KMS-11 (cell line): ENCODE data around the gene FAM151A.

Experiments used
- H2AFZ ChIP-seq: fragments of 200-600 bp; sonication (generic); 2 replicates; pipeline ENCODE4 v1.6.1; 2016; ENCODE audit warnings: antibody characterized with exemption, mixed run types, low read depth
- H3K27ac ChIP-seq: fragments of 200-600 bp; sonication (generic); 2 replicates; pipeline ENCODE4 v1.6.1; 2016; ENCODE audit warnings: mild to moderate bottlenecking, mixed run types
- H3K27me3 ChIP-seq: fragments of 200-600 bp; sonication (generic); 2 replicates; pipeline ENCODE4 v1.6.1; 2017; ENCODE audit warnings: mild to moderate bottlenecking, low read depth, mixed run types, moderate library complexity; ENCODE audit not compliant: insufficient read depth
- H3K36me3 ChIP-seq: fragments of 200-600 bp; sonication (generic); 2 replicates; pipeline ENCODE4 v1.6.1; 2017; ENCODE audit warnings: mild to moderate bottlenecking, mixed run types; ENCODE audit not compliant: insufficient read depth
- H3K4me1 ChIP-seq: fragments of 200-600 bp; sonication (generic); 2 replicates; pipeline ENCODE4 v1.6.1; 2016; ENCODE audit warnings: mild to moderate bottlenecking, low read depth, mixed run types; ENCODE audit not compliant: poor library complexity, severe bottlenecking
- H3K4me2 ChIP-seq: fragments of 200-600 bp; sonication (generic); 2 replicates; pipeline ENCODE4 v1.7.0; 2016; ENCODE audit warnings: mild to moderate bottlenecking, mixed run types
- H3K4me3 ChIP-seq: fragments of 200-600 bp; sonication (generic); IDR thresholded peaks from 2 replicates; pipeline ENCODE4 v1.6.1; 2017; ENCODE audit warnings: low read depth, low read length, mixed read lengths; ENCODE audit not compliant: insufficient read depth
- H3K79me2 ChIP-seq: fragments of 200-600 bp; sonication (generic); 2 replicates; pipeline ENCODE4 v1.6.1; 2016; ENCODE audit warnings: low read depth, mixed run types; ENCODE audit not compliant: insufficient read depth
- H3K9ac ChIP-seq: fragments of 200-600 bp; sonication (generic); 2 replicates; pipeline ENCODE4 v1.6.1; 2016; ENCODE audit warnings: mild to moderate bottlenecking, mixed run types
- H4K20me1 ChIP-seq: fragments of 200-600 bp; sonication (generic); 2 replicates; pipeline ENCODE4 v1.6.1; 2016; ENCODE audit warnings: mild to moderate bottlenecking, mixed run types; ENCODE audit not compliant: insufficient read depth
- CTCF ChIP-seq: fragments of 200-600 bp; sonication (generic); conservative IDR thresholded peaks from 2 replicates; pipeline ENCODE4 v1.6.1; 2017; ENCODE audit warnings: low read depth, mild to moderate bottlenecking, antibody characterized with exemption, low read length, moderate library complexity, mixed read lengths

FAM151A gene

DNA sequence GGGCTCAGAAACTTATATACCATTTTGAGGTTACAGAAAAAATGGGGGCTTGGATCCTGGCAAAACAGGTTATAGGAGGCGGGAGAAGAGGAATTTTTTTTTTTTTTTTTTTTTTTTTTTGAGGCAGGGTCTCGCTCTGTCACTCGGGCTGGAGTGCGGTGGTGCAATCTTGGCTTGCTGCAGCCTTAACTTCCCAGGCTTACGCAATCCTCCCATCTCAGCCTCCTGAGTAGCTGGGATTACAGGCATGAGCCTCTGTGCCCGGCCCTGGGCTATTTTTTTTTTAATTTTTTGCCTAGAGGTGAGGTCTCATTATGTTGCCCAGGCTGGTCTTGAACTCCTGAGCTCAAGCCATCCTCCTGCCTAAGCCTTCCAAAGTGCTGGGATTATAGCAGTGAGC lies 43.0 kb upstream of the FAM151A start:
- H3K4me2 ChIP-seq = no peak overlapping the region
- no peaks in the 10 kb centered on the region for H3K27me3 ChIP-seq
- H2AFZ ChIP-seq = no peak overlapping the region
- H3K4me1 ChIP-seq = no peaks in the 10 kb centered on the region
- TF ChIP-seq CTCF = no peak
- no peaks in the 10 kb centered on the region for H4K20me1 ChIP-seq
- H3K9ac ChIP-seq = no peak overlapping the region
- no peaks in the 10 kb centered on the region for H3K36me3 ChIP-seq
- H3K79me2 ChIP-seq = no peaks in the 10 kb centered on the region
- no peak overlapping the region for H3K4me3 ChIP-seq
- no peak overlapping the region for H3K27ac ChIP-seq

GRCh38 chr1:54665852-54666251 lies 42.5 kb upstream of the FAM151A start:
- TF ChIP-seq CTCF = no peak
- no peak overlapping the region for H3K4me3 ChIP-seq
- H3K9ac ChIP-seq = no peak overlapping the region

DNA sequence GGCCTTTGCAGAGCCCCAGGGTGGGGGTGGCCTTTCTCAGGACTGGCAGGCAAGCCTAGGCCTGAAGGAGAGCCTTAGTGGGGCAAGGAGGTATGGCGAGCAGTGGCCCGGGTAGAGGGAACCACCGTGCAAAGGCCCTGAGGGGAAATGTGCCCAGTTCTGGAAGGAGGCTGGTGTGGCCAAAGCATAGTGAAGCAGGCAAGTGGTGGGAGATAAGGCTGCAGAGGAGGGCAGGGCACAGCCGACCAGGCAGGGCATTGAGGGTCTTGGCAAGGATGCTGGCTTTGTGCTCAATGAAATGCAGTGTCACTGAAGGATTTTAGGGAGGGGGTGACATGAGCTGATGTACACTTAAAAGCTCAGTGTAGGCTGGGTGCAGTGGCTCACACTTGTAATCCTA lies 41.0 kb upstream of the FAM151A start:
- no peaks in the 10 kb centered on the region for H3K79me2 ChIP-seq
- H2AFZ ChIP-seq = no peak overlapping the region
- no peaks in the 10 kb centered on the region for H3K36me3 ChIP-seq
- no peaks in the 10 kb centered on the region for H3K4me1 ChIP-seq
- H4K20me1 ChIP-seq = no peaks in the 10 kb centered on the region
- no peak overlapping the region for H3K9ac ChIP-seq
- no peak overlapping the region for H3K4me3 ChIP-seq
- H3K4me2 ChIP-seq = no peak overlapping the region
- no peaks in the 10 kb centered on the region for H3K27me3 ChIP-seq
- H3K27ac ChIP-seq = no peak overlapping the region
- no peak for TF ChIP-seq CTCF

More at GRCh38 chr1:54665852-54666251, 42.5 kb upstream of the FAM151A start:
- no peaks in the 10 kb centered on the region for H3K79me2 ChIP-seq
- no peaks in the 10 kb centered on the region for H3K36me3 ChIP-seq
- no peak overlapping the region for H2AFZ ChIP-seq
- H3K4me2 ChIP-seq = no peak overlapping the region
- H3K4me1 ChIP-seq = no peaks in the 10 kb centered on the region
- H4K20me1 ChIP-seq = no peaks in the 10 kb centered on the region
- H3K27ac ChIP-seq = no peak overlapping the region
- H3K27me3 ChIP-seq = no peaks in the 10 kb centered on the region

DNA sequence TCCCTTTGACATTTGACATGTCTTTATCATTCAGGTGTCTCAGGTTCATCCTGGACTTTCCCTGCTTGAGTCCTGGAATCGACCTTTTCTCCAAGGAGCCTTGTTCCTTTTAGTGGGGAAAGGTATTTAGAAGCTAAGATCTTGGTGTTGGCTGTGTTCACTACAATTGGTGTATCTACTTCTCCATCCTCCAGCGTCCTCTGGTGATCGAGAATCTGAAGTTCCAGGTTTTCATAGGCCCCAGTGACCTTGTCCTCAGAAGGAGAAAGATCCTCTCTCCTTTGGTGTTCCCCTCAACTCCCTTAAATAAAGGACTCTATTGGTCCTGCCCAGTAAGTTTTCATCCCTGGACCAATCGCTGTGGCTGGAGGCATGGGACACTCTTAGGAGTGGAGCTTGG lies 40.4 kb upstream of the FAM151A start:
- H2AFZ ChIP-seq = no peak overlapping the region
- no peak overlapping the region for H3K4me2 ChIP-seq
- H3K27ac ChIP-seq = no peak overlapping the region
- no peaks in the 10 kb centered on the region for H3K36me3 ChIP-seq
- H3K4me3 ChIP-seq = no peak overlapping the region
- no peaks in the 10 kb centered on the region for H3K4me1 ChIP-seq
- H3K27me3 ChIP-seq = no peaks in the 10 kb centered on the region
- no peak for TF ChIP-seq CTCF
- no peaks in the 10 kb centered on the region for H3K79me2 ChIP-seq
- no peaks in the 10 kb centered on the region for H4K20me1 ChIP-seq
- H3K9ac ChIP-seq = no peak overlapping the region
